Effector memory CD8-positive, alpha-beta T cell (primary cell): ENCODE results near the gene PDZK1IP1.
"Not testable (repeated sequence)": the region's sequence is repeated elsewhere in the genome, so short reads cannot be mapped to it uniquely, and the experiment has no call there.

Experiments used
- ATAC-seq: fragments of 150-1000 bp; cut with Tn5 transposase; replicated peaks from 2 replicates; pipeline ENCODE4 v1.10.0; 2021; ENCODE audit warnings: mild to moderate bottlenecking, moderate library complexity
- DNase-seq, 3 experiments: peaks; one replicate each; pipeline ENCODE4 v3.0.0; 2021
- H3K27ac Mint-ChIP-seq, 2 donors: one replicate each; pipeline ENCODE4 v1.8.0; 2022; ENCODE audit warnings: mild to moderate bottlenecking in 2 of 2, mixed read lengths in 2 of 2, moderate library complexity in 2 of 2
- H3K27me3 Mint-ChIP-seq, 2 donors: one replicate each; pipeline ENCODE4 v1.8.0; 2022; ENCODE audit warnings: mixed read lengths in 2 of 2
- H3K36me3 Mint-ChIP-seq: one replicate; pipeline ENCODE4 v1.8.0; 2022; ENCODE audit warnings: mild to moderate bottlenecking, moderate library complexity, mixed read lengths; ENCODE audit not compliant: insufficient read depth
- H3K4me1 Mint-ChIP-seq, 2 donors: one replicate each; pipeline ENCODE4 v1.8.0; 2022; ENCODE audit warnings: low read depth in 2 of 2, mixed read lengths in 2 of 2
- H3K4me3 Mint-ChIP-seq, 2 donors: one replicate each; pipeline ENCODE4 v1.8.0; 2022; ENCODE audit warnings: mild to moderate bottlenecking in 2 of 2, mixed read lengths in 2 of 2, moderate library complexity in 2 of 2
- H3K9me3 Mint-ChIP-seq, 2 donors: one replicate each; pipeline ENCODE4 v1.8.0; 2022; ENCODE audit warnings: mixed read lengths in 2 of 2

The PDZK1IP1 gene

DNA sequence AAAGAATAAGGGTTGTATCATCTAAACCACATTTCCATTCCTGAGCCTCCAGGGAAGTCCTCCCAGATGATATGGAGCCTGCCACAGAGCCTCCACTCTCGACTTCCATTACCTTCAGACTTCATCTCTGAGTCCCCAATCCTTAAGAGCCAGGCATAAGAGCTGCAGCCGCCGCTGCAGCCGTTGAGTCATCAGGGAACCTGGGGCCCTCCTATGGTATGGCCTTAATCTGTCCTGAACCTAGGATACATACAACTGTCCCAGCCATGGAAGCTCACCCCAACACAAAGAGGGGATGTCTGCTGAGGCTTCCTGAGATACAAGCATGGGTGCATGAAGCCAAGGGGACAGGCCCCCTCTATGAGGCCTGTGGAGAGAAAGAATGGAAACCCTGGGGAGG is 25.9 kb upstream of the PDZK1IP1 start:
- no peak for DNase-seq
- Mint-ChIP-seq H3K36me3 (no peaks in the 10 kb centered on the region), H3K27me3 (peaks cover 3 to 5% of the 10 kb centered on the region in 2 donors), H3K4me3 (no peak overlapping the region), H3K4me1 (no peaks in the 10 kb centered on the region), H3K9me3 (no peaks in the 10 kb centered on the region), H3K27ac (no peak overlapping the region)
- ATAC-seq, result no peak

DNA sequence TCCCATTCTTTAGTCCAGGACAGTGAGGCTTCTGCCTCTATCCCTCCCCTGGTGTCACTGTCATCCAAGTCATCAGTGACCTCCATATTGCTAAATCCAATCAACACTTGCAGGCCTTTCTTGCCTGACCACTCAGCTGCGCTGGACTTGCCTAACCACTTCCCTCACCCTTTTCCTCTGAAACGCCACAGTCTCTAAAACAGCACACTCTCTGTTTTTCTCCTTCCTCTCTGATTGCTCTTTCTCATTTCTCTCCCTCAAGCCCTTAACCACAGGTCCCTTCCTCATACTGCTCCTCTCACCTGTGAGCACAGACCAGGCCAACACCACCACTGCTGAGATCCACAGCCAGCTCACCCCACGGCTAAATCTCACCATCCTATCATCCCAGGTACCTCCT is 24.7 kb upstream of the PDZK1IP1 start:
- H3K4me1 Mint-ChIP-seq, result no peaks in the 10 kb centered on the region
- no peak for ATAC-seq
- no peak for DNase-seq
- H3K27ac Mint-ChIP-seq, result no peak overlapping the region
- H3K36me3 Mint-ChIP-seq, result no peaks in the 10 kb centered on the region
- H3K4me3 Mint-ChIP-seq, result no peak overlapping the region
- H3K27me3 Mint-ChIP-seq, result peaks cover 10 to 15% of the 10 kb centered on the region in 2 donors
- no peaks in the 10 kb centered on the region for H3K9me3 Mint-ChIP-seq

DNA sequence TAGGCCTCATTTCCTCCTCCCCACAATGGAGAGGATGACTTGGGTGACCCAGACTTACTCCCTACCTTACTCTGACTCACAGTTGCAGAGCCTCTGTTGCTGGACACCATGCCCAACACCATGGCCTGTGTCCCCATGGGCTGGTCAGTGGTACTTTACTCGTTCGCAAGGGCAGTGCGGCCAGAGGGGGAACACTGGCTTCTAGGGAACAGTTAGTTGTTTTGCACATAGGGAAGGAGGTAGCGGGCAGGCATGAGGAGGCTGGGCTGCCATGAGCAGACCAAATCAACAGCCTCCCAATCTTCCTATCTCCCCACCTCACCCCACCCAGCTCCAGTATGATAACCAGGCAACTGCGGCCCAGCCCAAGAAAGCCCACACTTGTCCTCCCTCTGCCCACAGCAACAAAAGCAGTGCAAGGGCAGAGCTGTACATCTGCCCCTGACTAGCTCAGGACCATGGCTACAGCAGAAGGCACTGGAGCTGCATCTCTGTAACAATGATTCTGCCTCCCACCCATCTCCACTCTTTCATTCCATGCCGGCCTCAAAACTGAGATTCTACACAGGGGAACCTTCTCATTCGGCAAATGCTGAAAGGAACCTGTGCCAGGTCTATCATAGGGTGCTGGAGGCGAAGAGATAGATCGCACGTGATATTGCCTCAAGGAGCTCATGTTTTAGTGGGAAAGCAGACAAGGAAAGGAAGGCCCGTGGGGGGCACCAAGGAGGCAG is 23.6 kb upstream of the PDZK1IP1 start:
- H3K4me1 Mint-ChIP-seq, result no peaks in the 10 kb centered on the region
- H3K4me3 Mint-ChIP-seq, result no peak overlapping the region
- H3K27me3 Mint-ChIP-seq, result peaks cover 21 to 26% of the 10 kb centered on the region in 2 donors
- no peaks in the 10 kb centered on the region for H3K9me3 Mint-ChIP-seq
- no peaks in the 10 kb centered on the region for H3K36me3 Mint-ChIP-seq
- H3K27ac Mint-ChIP-seq, result no peak overlapping the region
- DNase-seq (no peak), ATAC-seq (no peak)

DNA sequence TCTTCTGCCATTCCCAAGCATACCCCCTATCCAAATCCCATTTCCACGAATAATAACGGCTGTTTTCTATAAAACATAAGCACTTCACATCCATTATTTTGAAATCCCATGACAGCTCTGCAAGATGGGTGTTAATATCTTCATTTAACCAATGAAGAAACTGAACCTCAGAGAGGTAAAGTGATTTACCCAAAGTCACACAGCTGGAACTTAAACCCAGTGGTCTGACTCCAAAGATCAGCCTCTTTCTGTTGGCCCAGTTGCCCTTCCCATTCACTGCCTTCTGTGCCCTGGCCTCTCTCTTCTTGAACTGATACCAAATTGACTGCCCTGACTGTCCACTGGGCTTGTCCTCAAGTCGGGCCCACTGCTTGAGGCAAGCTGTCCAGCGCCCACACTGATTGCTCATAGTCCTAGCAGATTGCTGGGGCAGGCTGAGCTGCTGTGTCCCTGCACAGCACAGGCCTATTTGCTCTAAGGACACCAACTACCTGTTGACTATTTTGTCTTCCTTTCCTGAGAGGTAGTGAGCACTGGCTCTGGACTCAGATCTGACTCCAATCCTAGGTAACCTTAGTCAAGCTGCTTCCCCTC is 22.9 kb upstream of the PDZK1IP1 start:
- no peaks in the 10 kb centered on the region for H3K4me1 Mint-ChIP-seq
- DNase-seq (no peak), ATAC-seq (no peak)
- H3K27ac Mint-ChIP-seq, result no peak overlapping the region
- peaks cover 27 to 33% of the 10 kb centered on the region in 2 donors for H3K27me3 Mint-ChIP-seq
- no peaks in the 10 kb centered on the region for H3K36me3 Mint-ChIP-seq
- no peaks in the 10 kb centered on the region for H3K9me3 Mint-ChIP-seq
- H3K4me3 Mint-ChIP-seq, result no peak overlapping the region

DNA sequence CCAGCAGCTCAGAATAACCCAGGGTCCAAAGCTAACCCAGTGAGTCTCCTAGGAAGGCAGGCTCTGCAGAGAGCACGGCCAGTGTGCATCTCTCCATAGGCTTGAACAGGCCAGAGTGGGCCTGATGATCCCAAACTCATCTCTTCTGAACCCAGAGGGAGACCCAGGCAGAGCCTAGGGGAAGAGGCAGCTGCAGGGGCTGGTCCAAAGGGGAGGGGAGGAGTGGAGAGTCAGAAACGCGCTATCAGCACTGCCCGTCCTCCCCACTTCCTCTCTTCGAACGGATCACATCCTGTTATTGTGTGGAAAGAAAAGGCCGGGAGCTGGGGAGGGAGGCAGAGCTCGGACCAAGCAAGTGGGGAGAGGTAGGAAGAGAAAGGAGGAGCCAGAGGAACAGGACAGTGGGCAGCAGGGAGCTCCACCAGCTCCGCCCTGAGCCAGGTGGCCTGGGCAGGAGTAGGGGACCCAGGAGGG is 22.0 kb upstream of the PDZK1IP1 start:
- no peaks in the 10 kb centered on the region for H3K9me3 Mint-ChIP-seq
- H3K27me3 Mint-ChIP-seq, result peaks cover 31 to 35% of the 10 kb centered on the region in 2 donors
- ATAC-seq, result no peak
- no peak for DNase-seq
- H3K36me3 Mint-ChIP-seq, result no peaks in the 10 kb centered on the region
- H3K4me3 Mint-ChIP-seq, result no peak overlapping the region
- H3K4me1 Mint-ChIP-seq, result no peaks in the 10 kb centered on the region
- no peak overlapping the region for H3K27ac Mint-ChIP-seq

DNA sequence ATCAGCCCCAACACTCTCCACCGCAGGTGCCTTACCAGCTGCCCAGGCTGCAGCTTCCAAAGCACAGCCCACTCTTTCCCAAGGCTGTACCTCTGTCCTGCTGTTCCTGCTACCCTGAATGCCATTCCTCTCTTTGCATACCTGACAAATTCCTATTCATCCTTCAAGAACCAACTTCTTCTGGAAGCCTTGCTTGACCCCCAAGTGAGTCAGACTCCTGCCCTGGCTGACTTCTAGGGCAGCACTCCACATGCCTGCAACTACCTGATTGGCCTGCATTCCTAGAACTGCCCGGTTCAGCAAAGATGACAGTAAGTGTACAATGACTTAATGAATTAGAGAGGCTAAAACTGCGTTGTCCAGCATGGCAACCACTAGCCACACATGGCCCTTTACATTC is 20.8 kb upstream of the PDZK1IP1 start:
- no peaks in the 10 kb centered on the region for H3K36me3 Mint-ChIP-seq
- no peaks in the 10 kb centered on the region for H3K4me1 Mint-ChIP-seq
- ATAC-seq (no peak), DNase-seq (no peak)
- no peaks in the 10 kb centered on the region for H3K9me3 Mint-ChIP-seq
- H3K27ac Mint-ChIP-seq, result no peak overlapping the region
- H3K27me3 Mint-ChIP-seq, result peaks cover 42 to 43% of the 10 kb centered on the region in 2 donors
- no peak overlapping the region for H3K4me3 Mint-ChIP-seq

DNA sequence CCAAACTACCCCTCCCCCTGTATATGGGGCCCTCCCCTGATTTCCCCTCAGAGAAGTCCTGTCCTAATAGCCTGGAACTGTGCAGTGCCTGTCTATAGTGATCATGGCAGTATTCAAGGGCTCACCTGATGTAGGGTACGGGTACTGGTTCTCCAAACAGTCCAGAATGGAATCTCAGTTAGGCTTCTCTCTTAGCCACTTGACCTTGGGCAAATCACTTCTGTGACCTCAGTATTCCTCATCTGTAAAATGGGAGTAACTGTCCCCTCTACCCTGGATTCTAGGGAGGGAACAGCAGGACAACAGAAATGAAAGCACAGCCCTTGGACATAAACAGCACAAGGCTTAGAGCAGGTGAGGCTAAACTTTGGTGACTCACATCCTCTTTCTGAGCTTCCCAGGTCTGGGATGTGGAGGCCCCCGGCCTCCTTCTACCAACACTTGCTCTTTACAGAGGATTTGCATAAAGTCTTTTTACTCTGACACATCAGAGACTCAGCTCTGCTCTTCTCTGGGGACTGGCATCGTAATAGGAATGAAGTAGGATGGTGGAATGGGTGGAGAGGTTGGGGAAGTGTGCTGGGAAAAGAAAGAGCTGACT is 20.0 kb upstream of the PDZK1IP1 start:
- no peak for ATAC-seq
- H3K4me1 Mint-ChIP-seq, result no peaks in the 10 kb centered on the region
- no peak overlapping the region for H3K4me3 Mint-ChIP-seq
- peaks cover 46 to 52% of the 10 kb centered on the region in 2 donors for H3K27me3 Mint-ChIP-seq
- no peak overlapping the region for H3K27ac Mint-ChIP-seq
- no peaks in the 10 kb centered on the region for H3K9me3 Mint-ChIP-seq
- no peak for DNase-seq
- no peaks in the 10 kb centered on the region for H3K36me3 Mint-ChIP-seq

DNA sequence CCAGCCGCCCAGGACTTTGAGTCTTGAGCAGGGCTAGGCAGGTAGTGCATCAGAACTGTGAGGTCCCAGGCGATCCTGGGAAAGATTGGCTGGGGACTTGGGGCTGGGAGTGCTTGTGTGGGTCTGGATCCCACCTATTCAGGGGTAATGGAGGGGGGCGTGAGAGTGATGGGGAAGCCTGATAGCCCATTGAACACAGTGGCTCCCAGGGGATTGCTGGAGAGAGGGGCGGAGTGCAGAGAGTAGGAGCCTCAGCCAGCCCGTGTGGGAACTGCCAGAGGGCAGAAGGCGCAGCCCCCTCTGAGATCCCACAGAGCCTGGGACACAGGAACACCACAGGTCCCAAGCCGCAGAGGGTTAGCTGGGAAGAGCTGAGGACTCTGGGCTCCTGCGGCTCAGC is 19.3 kb upstream of the PDZK1IP1 start:
- H3K9me3 Mint-ChIP-seq, result no peaks in the 10 kb centered on the region
- H3K4me1 Mint-ChIP-seq, result no peaks in the 10 kb centered on the region
- ATAC-seq, result no peak
- no peak overlapping the region for H3K27ac Mint-ChIP-seq
- no peak for DNase-seq
- H3K4me3 Mint-ChIP-seq, result no peak overlapping the region
- no peaks in the 10 kb centered on the region for H3K36me3 Mint-ChIP-seq
- peaks cover 53 to 59% of the 10 kb centered on the region in 2 donors for H3K27me3 Mint-ChIP-seq

DNA sequence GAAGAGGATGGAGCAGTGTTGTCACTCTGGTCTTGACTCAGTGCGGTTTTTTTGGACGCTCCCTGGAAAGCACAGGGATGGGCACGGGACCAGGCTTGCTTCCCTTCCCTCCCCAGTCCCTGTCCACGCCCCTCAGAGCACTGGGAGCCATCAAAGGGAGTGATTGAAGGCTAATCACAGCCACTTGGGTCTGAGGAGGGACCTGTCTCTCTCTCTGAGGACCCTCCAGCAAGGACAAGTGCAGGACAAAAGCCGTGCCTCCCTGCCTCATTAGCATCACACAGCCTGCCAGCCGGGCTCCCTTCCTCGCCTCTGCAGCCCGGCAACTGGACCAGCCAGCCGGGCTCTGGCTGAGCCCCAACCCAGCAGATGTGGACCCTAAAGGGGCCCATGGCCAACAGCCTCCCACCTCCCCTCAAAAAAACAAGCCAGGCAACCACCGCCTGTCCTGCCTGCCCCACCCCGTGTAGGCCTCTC is 18.6 kb upstream of the PDZK1IP1 start:
- no peaks in the 10 kb centered on the region for H3K36me3 Mint-ChIP-seq
- H3K9me3 Mint-ChIP-seq, result no peaks in the 10 kb centered on the region
- DNase-seq, result no peak
- peaks cover 60 to 66% of the 10 kb centered on the region in 2 donors for H3K27me3 Mint-ChIP-seq
- no peak overlapping the region for H3K27ac Mint-ChIP-seq
- H3K4me1 Mint-ChIP-seq, result no peaks in the 10 kb centered on the region
- ATAC-seq, result no peak
- H3K4me3 Mint-ChIP-seq, result no peak overlapping the region

DNA sequence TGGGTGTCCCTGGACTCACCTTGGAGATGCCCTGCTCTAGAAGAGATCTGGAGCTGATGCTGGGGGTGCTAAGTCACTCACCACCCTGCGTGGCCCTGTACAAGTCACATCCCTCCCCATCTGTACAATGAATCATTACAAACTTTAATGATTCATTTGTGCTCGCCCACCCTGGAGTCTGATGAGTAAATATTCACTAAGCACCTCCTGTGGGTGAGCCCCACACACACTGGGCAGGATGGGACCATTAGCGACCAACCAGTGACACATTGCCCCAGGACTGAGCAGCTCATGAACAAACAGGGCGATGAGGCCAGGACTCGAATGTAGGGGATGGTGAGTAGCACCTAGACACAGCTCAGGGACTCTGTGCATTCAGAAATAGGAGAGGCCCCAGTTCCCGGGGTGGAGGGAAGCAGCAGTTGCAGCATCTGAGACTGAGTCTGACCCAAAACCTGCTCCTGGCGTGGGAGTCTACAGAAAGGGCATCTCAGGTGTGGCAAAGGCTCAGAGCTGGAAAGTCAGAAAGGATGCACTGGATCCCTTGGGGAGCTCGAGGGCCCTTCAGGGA is 18.1 kb upstream of the PDZK1IP1 start:
- Mint-ChIP-seq H3K27me3 (peaks cover 65 to 71% of the 10 kb centered on the region in 2 donors), H3K4me1 (no peaks in the 10 kb centered on the region), H3K9me3 (no peaks in the 10 kb centered on the region), H3K27ac (no peak overlapping the region), H3K36me3 (no peaks in the 10 kb centered on the region), H3K4me3 (no peak overlapping the region)
- DNase-seq, result no peak
- ATAC-seq, result no peak

DNA sequence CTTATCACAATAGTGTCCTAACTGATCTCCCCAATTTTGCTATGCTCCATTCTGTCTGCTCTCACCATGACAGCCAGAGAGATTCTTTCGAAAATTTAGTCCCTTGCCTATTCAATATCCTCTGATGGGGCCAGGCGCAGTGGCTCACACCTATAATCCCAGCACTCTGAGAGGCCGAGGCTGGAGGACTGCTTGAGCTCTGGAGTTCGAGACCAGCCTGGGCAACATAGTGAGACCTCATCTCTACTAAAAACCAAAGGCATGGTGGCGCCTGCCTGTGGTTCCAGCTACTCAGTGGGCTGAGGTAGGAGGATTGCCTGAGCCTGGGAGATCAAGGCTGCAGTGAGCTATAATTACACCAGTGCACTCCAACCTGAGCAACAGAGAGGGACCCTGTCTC is 16.1 kb upstream of the PDZK1IP1 start:
- H3K9me3 Mint-ChIP-seq, result no peaks in the 10 kb centered on the region
- no peak overlapping the region for H3K4me3 Mint-ChIP-seq
- H3K27me3 Mint-ChIP-seq, result peaks cover 70% of the 10 kb centered on the region in 2 donors
- H3K36me3 Mint-ChIP-seq, result no peaks in the 10 kb centered on the region
- no peak overlapping the region for H3K27ac Mint-ChIP-seq
- DNase-seq (no peak), ATAC-seq (no peak)
- H3K4me1 Mint-ChIP-seq, result no peaks in the 10 kb centered on the region

DNA sequence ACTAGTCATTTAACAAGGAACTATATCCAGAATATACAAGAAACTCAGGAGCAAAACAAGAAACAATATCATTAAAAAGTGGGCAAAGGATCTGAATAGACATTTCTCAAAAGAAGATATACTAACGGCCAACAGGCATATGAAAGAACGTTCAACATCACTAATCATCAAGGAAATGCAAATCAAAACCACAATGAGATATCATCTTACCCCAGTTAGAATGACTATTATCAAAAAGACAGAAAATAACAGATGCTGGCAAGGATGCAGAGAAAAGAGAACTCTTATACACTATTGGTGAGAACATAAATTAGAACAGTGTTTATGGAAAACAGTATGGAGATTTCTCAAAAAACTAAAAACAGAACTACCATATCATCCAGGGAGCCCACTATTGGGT is 13.7 kb upstream of the PDZK1IP1 start:
- H3K27me3 Mint-ChIP-seq, result peaks cover 69 to 71% of the 10 kb centered on the region in 2 donors
- H3K4me1 Mint-ChIP-seq, H3K4me3 Mint-ChIP-seq, DNase-seq, ATAC-seq, H3K27ac Mint-ChIP-seq, H3K36me3 Mint-ChIP-seq, H3K9me3 Mint-ChIP-seq: not testable (repeated sequence)

DNA sequence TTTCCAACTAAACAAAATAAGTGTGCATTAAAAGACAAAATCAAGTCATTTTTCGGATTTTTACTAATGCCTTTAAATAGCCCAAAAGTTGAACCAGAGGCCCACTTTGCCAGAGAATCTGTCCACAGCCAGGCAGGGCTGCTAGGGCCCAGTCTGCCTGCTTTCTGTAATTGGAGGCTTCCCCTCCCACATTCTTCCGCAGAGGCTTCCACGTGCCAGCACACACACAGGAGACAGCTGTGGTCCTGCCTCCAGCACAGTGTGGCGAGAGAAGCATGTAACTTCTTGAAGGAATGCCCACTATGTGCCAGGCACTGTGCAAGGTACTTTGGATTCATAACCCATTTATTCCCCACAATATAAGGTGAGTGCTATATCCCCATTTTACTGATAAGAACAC is 11.3 kb upstream of the PDZK1IP1 start:
- no peak overlapping the region for H3K4me3 Mint-ChIP-seq
- H3K27ac Mint-ChIP-seq, result no peak overlapping the region
- no peak for ATAC-seq
- peaks cover 65 to 66% of the 10 kb centered on the region in 2 donors for H3K27me3 Mint-ChIP-seq
- no peak for DNase-seq
- no peaks in the 10 kb centered on the region for H3K4me1 Mint-ChIP-seq
- H3K36me3 Mint-ChIP-seq, result no peaks in the 10 kb centered on the region
- no peaks in the 10 kb centered on the region for H3K9me3 Mint-ChIP-seq
